NCI-H2171 (cell line): Measurements from ENCODE around the gene TRAPPC2L.
"Not testable (repeated sequence)": the region's sequence is repeated elsewhere in the genome, so short reads cannot be mapped to it uniquely, and the experiment has no call there.

Source experiments
- DNase-seq: peaks from one replicate; lab custom pipeline; 2025; lab: John Stamatoyannopoulos, UW

TRAPPC2L gene

DNA sequence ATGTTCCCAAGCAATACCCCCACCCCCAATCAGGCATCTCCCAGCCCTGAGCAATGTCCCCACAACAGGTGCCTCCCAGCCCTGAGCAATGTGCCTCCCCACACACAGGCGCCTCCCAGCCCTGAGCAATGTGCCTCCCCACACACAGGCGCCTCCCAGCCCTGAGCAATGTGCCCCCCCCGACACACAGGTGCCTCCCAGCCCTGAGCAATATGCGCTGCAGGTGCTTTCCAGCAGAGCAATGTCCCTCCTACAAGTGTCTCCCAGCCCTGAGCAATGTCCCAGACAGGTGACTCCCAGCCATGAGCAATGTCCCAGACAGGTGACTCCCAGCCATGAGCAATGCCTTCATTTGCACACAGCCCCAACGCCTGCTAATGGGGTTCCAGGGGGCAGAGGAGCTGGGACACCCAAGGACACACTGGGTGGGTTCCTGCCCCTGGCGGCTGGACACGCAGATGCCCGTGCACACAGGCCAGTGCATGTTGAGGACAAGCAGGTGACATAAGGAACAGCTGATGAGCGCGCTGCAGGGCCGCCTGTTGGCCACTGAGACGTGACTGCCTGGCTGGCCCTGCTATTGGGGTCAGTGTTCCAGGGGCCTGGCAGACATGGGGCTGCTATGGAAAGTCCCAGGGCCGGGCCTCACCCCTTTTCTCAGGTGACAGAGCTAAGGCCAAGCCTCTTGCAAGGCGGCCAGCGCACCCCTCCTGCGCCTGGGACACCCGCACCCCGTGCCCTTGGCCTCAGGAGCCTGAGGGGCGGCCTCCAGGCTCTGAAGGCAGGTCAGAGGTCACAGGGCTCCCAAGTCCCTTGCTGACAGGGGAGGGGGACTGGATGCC, 36.4 kb downstream of the TRAPPC2L start:
- DNase-seq = no peak

GRCh38 chr16:88894266-88894665, 37.3 kb downstream of the TRAPPC2L start:
- DNase-seq = not testable (repeated sequence)

DNA sequence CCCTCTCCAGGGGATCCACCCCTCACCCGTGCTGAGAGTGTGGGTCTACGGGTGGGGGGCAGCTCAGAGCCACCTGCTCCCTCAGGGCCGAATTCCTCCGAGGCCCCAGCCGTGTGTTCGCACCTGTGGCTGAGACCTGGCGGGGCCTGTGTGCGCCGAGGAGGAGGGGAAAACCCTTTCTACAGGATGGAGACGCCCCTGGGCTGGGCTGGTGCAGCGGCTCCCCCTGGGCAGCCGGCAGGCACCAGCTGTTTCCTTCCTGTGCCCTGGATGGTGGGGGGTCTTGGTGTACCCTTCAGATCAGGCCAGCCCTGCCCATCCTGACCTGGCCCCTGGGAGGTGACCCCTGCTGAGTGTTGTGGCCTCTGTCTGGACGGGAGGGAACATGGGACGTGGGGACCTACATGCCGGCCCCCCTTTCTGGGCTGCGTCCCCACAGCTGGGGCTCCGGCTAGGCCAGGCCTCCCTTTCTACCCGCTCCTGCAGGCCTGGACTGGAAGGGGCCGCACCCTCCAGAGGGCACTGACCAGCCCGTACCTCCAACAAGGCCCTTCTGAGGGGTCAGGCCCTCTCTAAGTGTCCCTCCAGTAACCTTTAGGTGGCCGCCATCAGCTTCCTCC, 37.9 kb downstream of the TRAPPC2L start:
- DNase-seq = no peak

GRCh38 chr16:88895335-88895734, 38.4 kb downstream of the TRAPPC2L start:
- no peak for DNase-seq

DNA sequence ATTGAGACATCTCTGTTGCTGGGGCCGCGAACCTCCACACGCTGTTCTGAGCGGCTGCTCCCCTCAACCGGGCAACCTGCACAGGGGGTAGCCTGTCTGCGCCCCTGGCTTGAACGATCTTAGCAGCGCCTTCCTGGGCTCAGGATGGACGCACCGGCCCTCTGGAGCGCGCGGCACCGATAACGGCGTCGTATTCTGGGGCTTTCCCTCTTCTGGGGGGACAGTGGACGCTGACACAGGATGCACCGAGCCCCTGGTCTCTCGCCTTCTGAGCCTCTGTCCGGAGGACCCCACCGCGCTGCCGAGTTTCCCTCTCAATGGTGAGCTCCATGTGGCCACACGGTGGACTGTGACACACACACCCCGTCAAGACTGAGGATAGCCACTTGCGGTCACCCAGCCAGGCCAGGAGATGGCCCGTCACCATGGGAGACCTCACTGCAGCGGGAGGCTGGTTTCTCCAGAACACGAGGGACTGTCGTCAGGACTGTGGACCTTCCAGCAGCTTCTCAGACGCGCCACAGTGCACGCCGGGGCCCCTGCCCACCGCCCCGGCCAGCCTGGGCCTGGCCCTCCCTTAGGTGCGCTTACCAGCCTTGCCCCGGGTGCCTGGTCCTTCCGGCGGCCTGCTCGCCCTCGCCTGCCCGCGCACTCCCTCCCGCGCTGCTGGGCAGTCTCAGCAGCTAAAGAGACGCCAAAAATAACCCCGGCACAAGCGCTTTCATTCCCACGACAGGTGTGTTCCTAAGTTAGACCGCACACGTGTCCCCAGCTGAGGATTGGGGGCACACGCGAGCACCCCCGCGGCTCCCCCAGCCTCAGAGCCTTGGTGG, 39.5 kb downstream of the TRAPPC2L start:
- DNase-seq = no peak

DNA sequence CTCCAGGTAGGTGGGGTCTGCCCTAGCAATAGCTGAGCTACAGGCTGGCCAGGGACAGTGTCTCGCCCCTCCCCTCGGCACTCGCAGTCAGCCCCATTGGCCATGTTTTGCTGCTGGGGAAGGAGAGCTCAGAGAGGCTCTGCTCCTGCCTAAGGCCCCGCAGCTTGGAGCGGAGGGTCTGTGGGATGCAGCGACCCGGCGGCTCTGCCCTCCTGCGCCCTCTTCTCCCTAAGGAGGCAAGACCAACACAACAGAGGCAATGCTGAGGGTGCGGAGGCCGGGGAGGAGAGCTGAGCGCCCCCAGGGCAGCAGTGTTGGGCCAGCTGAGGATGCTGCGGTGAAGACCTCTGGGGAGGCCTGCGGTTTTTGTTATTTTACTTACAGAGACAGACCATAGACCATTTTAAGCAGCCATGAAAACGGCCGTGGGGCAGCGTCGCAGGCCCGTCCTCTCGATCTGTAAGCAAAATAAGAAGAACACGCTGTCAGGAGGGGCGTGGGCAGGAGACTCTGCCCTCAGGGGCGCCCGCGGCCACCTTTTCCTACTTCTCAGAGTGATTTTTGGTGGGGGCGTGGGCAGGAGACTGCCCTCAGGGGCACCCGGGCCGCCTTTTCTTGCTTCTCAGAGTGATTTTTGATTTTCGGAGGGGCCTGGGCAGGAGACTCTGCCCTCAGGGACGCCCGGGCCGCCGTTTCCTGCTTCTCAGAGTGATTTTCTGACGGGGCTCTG, 40.9 kb downstream of the TRAPPC2L start:
- no peak for DNase-seq

- no peak for DNase-seq
Observed at GRCh38 chr16:88899901-88900661, 43.2 kb downstream of the TRAPPC2L start.

DNA sequence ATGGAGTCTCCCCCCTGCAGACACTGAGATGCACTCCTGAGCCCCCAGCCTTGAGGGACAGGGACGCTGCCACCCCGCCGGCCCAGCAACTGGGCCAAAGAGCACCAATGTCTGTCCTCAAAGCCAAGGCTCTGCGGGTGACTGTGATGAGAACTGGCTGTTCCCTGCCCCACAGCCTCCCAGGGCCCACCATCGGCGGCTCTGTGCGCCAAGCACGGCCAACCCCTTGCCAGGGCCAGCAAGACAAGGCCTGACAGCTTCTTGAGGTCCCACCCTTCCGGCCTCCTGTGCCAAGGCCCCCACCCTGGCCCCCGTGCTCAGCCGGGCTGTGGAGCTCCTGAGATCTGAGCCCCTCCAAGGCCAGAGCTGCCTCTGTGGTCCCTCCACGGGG, 43.7 kb downstream of the TRAPPC2L start:
- no peak for DNase-seq

GRCh38 chr16:88901718-88902337, 44.9 kb downstream of the TRAPPC2L start:
- DNase-seq = no peak

- no peak for DNase-seq
Observed at GRCh38 chr16:88902744-88903143, 45.8 kb downstream of the TRAPPC2L start.

DNA sequence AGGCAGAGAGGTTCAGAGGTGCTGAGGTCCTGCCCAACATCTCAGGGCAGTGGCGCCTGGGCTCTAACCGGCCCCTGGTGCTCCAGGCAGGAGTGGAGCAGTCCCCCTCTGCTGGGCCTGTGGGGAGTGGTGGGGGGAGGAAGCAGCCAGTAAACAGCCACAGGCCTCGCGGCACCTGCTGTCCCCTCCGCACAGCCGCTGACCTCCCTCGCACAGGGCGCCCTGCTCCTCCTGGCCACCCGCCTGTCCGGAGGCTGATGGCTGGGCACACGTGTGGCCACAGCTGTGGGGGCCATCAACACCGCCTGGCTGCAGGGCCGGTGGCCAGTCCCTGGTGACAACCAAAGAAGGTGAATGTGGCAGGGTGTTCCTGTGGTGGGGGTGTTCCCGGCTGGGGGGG, 46.3 kb downstream of the TRAPPC2L start:
- DNase-seq = no peak

DNA sequence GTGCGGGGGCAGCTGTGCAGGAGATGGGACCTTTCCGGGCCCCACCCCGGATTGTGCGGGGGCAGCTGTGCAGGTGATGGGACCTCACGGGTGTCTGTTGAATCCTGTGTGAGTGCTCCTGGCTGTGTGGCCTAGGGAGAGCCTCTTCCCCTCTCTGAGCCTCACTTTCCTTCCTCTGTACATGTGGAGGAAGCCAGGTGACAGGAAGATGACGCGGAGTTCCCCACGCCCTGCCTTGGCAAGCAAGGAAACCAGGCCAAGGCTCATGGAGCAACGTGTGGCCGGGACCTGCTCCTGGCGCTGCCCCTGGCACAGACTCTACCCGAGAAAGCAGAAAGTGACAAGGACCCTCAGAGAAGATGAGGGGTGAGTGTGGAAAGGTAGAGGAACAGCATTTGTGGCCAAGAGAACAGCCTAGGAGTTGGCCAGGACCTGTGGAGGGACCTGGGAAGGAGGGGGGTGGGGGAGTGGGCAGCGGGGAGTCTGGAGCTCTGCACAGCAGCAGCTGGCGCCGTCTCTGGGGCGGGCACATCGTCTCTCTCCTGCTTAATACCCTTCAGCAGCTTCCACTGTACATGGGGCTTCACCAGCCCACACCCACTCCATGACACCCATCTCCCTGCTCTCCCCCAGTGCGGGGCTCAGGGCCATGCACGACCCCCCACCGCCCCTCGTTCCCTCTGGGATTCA, 47.9 kb downstream of the TRAPPC2L start:
- DNase-seq = no peak

GRCh38 chr16:88905563-88905962, 48.6 kb downstream of the TRAPPC2L start:
- no peak for DNase-seq

GRCh38 chr16:88906020-88906419, 49.1 kb downstream of the TRAPPC2L start:
- no peak for DNase-seq

DNA sequence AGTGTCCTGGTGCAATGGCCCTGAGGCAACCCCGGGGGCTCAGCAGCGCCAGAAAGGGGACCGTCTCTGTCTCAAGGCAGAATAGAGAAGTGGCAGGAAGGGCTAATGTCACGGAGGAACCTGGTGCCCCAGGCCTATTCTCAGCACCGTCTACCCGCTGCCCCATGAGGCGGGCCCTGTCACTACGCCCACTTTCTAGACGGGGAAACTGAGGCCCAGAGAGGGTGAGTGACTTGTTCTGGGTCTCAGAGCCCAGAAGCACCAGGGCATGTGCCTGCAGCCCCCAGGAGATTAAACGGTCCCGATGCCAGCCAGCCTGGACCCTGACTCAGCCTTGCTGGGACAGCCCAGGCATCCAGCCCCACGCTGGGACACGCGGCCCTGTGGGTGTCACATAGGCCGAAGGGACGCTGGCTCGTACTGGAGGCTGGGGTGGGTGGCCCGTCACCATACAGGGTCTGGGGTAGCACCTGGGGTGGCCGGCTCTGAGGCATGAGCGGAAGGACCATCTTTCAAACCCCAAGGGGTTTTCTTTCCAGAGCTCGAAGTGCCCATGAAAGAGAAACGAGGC, 49.7 kb downstream of the TRAPPC2L start:
- no peak for DNase-seq

DNA sequence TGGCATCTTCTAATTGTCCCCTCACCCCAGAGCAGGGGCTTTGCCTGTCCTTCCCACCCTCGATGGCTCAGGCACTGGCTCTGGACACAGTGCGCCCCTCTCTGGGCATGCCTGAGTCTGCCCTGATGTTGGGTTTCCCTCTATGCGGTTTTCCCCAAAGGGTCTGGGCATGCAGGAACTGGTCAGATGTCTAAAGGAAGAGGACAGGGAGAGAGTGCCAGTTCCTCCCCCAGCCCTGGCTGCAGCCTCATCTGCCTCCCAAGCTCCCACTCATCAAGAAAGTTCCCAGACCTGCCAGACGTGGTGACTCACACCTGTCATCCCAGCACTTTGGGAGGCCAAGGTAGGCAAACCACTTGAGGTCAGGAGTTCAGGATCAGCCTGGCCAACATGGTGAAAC, 50.8 kb downstream of the TRAPPC2L start:
- no peak for DNase-seq

GRCh38 chr16:88908307-88908706, 51.4 kb downstream of the TRAPPC2L start:
- no peak for DNase-seq

GRCh38 chr16:88909431-88910210, 52.7 kb downstream of the TRAPPC2L start:
- no peak for DNase-seq
